Testis (tissue), 2 donors: ENCODE data around the gene NBPF20.
"Not testable (repeated sequence)": the region's sequence is repeated elsewhere in the genome, so short reads cannot be mapped to it uniquely, and the experiment has no call there.

Experiments used
- CTCF ChIP-seq, 3 experiments: fragments of 450-650 bp in 2 of 3; fragments of 200-600 bp in 1 of 3; sonication (generic) in 1 of 3; IDR thresholded peaks; one replicate each; pipeline ENCODE4 v1.5.1; 2016 to 2019; ENCODE audit warnings: antibody characterized with exemption in 3 of 3, mild to moderate bottlenecking in 2 of 3, moderate library complexity in 1 of 3
- POLR2A ChIP-seq: fragments of 450-650 bp; IDR thresholded peaks from one replicate; pipeline ENCODE4 v1.6.1; 2017; ENCODE audit warnings: antibody characterized with exemption, mild to moderate bottlenecking, moderate library complexity

DNA sequence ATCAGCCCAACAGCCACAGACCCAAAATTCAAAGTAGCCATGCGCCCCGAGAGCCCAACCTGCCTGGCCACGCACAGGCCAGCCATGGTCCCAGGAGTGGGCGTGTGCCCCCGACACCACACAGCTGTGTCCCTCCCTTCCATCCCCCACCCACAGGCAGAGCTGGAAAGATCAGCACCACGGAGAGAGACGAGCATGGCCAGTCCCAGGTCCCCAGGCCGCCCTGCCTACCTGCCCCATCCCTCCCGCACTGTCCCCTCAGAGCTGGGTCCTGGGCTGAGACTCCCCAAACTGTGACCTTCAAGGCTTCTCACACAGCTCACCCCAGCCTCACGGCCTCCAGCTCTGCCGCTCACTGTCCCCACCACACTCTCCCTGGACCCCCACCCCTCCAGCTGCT lies 19.8 kb upstream of the NBPF20 start:
- TF ChIP-seq CTCF (IDR thresholded peaks at IDR 0.05); POLR2A: not testable (repeated sequence)
